A549 (cell line): ENCODE results near the gene USP11.

Experiments used
- EP300 ChIP-seq, 2 experiments: fragments of >200 bp; sonication (Bioruptor Twin); formaldehyde crosslinking; IDR thresholded peaks; 2 replicates in 1 of 2; 3 replicates in 1 of 2; pipeline ENCODE4 v1.6.1; 2016 to 2017
- HDAC2 ChIP-seq: fragments of 200-600 bp; sonication (generic); IDR thresholded peaks from 2 replicates; pipeline ENCODE4 v1.6.1; 2016
- NPAS2 ChIP-seq: fragments of 250-450 bp; sonication (Bioruptor Pico); IDR thresholded peaks from 2 replicates; pipeline ENCODE4 v1.8.0; 2022; ENCODE audit warnings: mild to moderate bottlenecking, moderate library complexity, borderline replicate concordance
- POLR2A ChIP-seq: IDR thresholded peaks from 2 replicates; pipeline ENCODE4 v1.6.1; 2012; ENCODE audit warnings: mild to moderate bottlenecking, low read length
- RCOR1 ChIP-seq: fragments of 150-350 bp; IDR thresholded peaks from 2 replicates; pipeline ENCODE4 v1.6.1; 2014; ENCODE audit warnings: antibody characterized with exemption, low read length, low read depth
- RFX5 ChIP-seq: fragments of 450-650 bp; IDR thresholded peaks from 2 replicates; pipeline ENCODE4 v1.7.1; 2014; ENCODE audit warnings: antibody characterized with exemption, mild to moderate bottlenecking, moderate library complexity
- SREBF2 ChIP-seq: fragments of 450-650 bp; IDR thresholded peaks from 2 replicates; pipeline ENCODE4 v1.6.1; 2014; ENCODE audit warnings: mild to moderate bottlenecking, moderate library complexity
- ZC3H11A ChIP-seq: fragments of 450-650 bp; IDR thresholded peaks from 2 replicates; pipeline ENCODE4 v1.6.1; 2014; ENCODE audit warnings: antibody characterized with exemption, mild to moderate bottlenecking
- TF ChIP-seq, protein P1 (sequence below): fragments of >200 bp; sonication (Bioruptor Twin); formaldehyde crosslinking; IDR thresholded peaks from 3 replicates; pipeline ENCODE4 v1.5.1; 2016
- TF ChIP-seq, protein P2 (sequence below): IDR thresholded peaks from 2 replicates; pipeline ENCODE4 v1.6.1; 2012

DNA sequence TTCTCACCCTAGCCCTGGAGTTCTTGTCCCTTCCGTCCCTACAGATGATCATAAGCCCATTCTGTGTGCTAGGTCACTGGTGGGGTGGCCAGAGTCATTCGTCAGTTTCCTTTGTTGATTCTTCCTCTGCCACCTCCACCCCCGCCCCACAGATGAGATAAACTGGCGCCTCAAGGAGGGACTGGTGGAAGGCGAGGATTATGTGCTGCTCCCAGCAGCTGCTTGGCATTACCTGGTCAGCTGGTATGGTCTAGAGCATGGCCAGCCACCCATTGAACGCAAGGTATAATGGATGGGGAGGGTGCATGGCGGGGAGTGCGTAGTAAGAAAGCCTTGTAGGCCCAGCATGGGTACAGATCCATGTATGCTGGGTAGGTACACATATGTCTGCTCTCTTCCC, 6.4 kb downstream of the USP11 start:
- no peak for TF ChIP-seq ZC3H11A
- no peak for TF ChIP-seq POLR2A
- no peak for TF ChIP-seq RCOR1
- TF ChIP-seq, protein P1, sequence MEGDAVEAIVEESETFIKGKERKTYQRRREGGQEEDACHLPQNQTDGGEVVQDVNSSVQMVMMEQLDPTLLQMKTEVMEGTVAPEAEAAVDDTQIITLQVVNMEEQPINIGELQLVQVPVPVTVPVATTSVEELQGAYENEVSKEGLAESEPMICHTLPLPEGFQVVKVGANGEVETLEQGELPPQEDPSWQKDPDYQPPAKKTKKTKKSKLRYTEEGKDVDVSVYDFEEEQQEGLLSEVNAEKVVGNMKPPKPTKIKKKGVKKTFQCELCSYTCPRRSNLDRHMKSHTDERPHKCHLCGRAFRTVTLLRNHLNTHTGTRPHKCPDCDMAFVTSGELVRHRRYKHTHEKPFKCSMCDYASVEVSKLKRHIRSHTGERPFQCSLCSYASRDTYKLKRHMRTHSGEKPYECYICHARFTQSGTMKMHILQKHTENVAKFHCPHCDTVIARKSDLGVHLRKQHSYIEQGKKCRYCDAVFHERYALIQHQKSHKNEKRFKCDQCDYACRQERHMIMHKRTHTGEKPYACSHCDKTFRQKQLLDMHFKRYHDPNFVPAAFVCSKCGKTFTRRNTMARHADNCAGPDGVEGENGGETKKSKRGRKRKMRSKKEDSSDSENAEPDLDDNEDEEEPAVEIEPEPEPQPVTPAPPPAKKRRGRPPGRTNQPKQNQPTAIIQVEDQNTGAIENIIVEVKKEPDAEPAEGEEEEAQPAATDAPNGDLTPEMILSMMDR = no peak
- TF ChIP-seq NPAS2 (CRISPR knock-in tag) = no peak
- no peak for TF ChIP-seq RFX5
- TF ChIP-seq SREBF2 = no peak
- no peak for TF ChIP-seq HDAC2
- no peak for TF ChIP-seq EP300 (IDR thresholded peaks at IDR 0.05)
- TF ChIP-seq, protein P2, sequence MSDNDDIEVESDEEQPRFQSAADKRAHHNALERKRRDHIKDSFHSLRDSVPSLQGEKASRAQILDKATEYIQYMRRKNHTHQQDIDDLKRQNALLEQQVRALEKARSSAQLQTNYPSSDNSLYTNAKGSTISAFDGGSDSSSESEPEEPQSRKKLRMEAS = no peak
